Measurements from ENCODE around the gene ZNF223. TPM values are rescaled to one million over a fixed set of nuclear protein-coding genes. Genes with fewer than 3 reads are reported as not detected.

ZNF223 gene
- total RNA-seq, 1 experiment from 2014 or later = 3.5 TPM

GRCh38 chr19:44050740-44051649, 841 bp upstream of the ZNF223 start:
- H3K9me3 ChIP-seq (ENCODE audit: insufficient read depth, low read depth) = peaks cover 11% of the 10 kb centered on the region; the same call in 1 of the 2 replicates
- H4K20me1 ChIP-seq (ENCODE audit: insufficient read depth) = no peaks in the 10 kb centered on the region
- H3K4me3 ChIP-seq = peak overlapping the region; percentile 64
- peaks cover 16% of the 10 kb centered on the region; the same call in 1 of the 2 replicates for H3F3A ChIP-seq (ENCODE audit: insufficient read depth, low read depth)
- peaks cover 17% of the 10 kb centered on the region for H3K4me1 ChIP-seq (replicated peaks; ENCODE audit: insufficient read depth)
- peaks cover 3% of the 10 kb centered on the region; the same call in 1 of the 2 replicates for H3K27me3 ChIP-seq (ENCODE audit: insufficient read depth, low read depth)
- ChIA-PET CTCF (interaction anchor here (0.6 kb wide), 1 partner anchor 161 kb away, joined by 8 read pairs; the partner anchor contains the start of gene ZNF227), POLR2A (ENCODE audit: unreplicated experiment) (interaction anchor here (0.6 to 1.1 kb wide), 6 partner anchors 29 to 383 kb away, joined by 3 to 7 read pairs (median 5); partner anchors contain the start of gene ZNF283)
- peak overlapping the region; percentile 83 for H3K4me2 ChIP-seq
- intact Hi-C loops (cut with micrococcal nuclease; ENCODE audit: unreplicated experiment) = loop anchor here (1.0 to 5.0 kb wide), 6 partner anchors 26 to 114 kb away; partner anchors contain the start of genes ZNF155, ZNF222, ZNF224 and ZNF225
- DNase-seq = peak; percentile 51 to 74
- no peaks in the 10 kb centered on the region for H3K36me3 ChIP-seq (ENCODE audit: low read depth)
- peaks cover 7% of the 10 kb centered on the region; the same call in 1 of the 2 replicates for H3K79me2 ChIP-seq (ENCODE audit: low read depth)
- H2AFZ ChIP-seq = peak overlapping the region; percentile 93
- H3K27ac ChIP-seq = peak overlapping the region; percentile 42
- no peaks in the 10 kb centered on the region for H3K9me2 ChIP-seq (ENCODE audit: insufficient read depth)
- TSS peak; percentile 25 for BruUV-seq (replicated peaks)
- TF ChIP-seq EZH2 (IDR thresholded peaks at IDR 0.05; ENCODE audit: low read depth) (no peak), CTCF (conservative IDR thresholded peaks at IDR 0.05) (no peak)

GRCh38 chr19:44055870-44056269, 4.0 kb downstream of the ZNF223 start:
- no peaks in the 10 kb centered on the region for H3K9me2 ChIP-seq (ENCODE audit: insufficient read depth)
- H3K36me3 ChIP-seq (ENCODE audit: low read depth) = peaks cover 9% of the 10 kb centered on the region; the same call in 1 of the 2 replicates
- DNase-seq = no peak
- ChIA-PET CTCF (no interaction called here), POLR2A (ENCODE audit: unreplicated experiment) (no interaction called here)
- H3K4me2 ChIP-seq = no peak overlapping the region
- no peak overlapping the region for H3K27ac ChIP-seq
- H3F3A ChIP-seq (ENCODE audit: insufficient read depth, low read depth) = peaks cover 5% of the 10 kb centered on the region; the same call in 1 of the 2 replicates
- no peak for TF ChIP-seq CTCF (conservative IDR thresholded peaks at IDR 0.05)
- no peak for TF ChIP-seq EZH2 (IDR thresholded peaks at IDR 0.05; ENCODE audit: low read depth)
- no TSS peak for BruUV-seq (replicated peaks)
- H2AFZ ChIP-seq = no peak overlapping the region
- H3K27me3 ChIP-seq (ENCODE audit: insufficient read depth, low read depth) = no peaks in the 10 kb centered on the region
- H3K4me1 ChIP-seq (replicated peaks; ENCODE audit: insufficient read depth) = peaks cover 7% of the 10 kb centered on the region; the same call in 1 of the 2 replicates
- peaks cover 7% of the 10 kb centered on the region; the same call in 1 of the 2 replicates for H3K79me2 ChIP-seq (ENCODE audit: low read depth)
- intact Hi-C loops (cut with micrococcal nuclease; ENCODE audit: unreplicated experiment) = no loop called here
- 0 out of 2 replicates have a peak, but pooled peaks cover 5% of the 10 kb centered on the region for H3K9me3 ChIP-seq (ENCODE audit: insufficient read depth, low read depth)
- no peak overlapping the region for H3K4me3 ChIP-seq
- no peaks in the 10 kb centered on the region for H4K20me1 ChIP-seq (ENCODE audit: insufficient read depth)

- no peaks in the 10 kb centered on the region for H3K79me2 ChIP-seq (ENCODE audit: low read depth)
- no peaks in the 10 kb centered on the region for H3K9me2 ChIP-seq (ENCODE audit: insufficient read depth)
- H3K27me3 ChIP-seq (ENCODE audit: insufficient read depth, low read depth) = no peaks in the 10 kb centered on the region
- H2AFZ ChIP-seq = no peak overlapping the region
- H4K20me1 ChIP-seq (ENCODE audit: insufficient read depth) = no peaks in the 10 kb centered on the region
- H3K9me3 ChIP-seq (ENCODE audit: insufficient read depth, low read depth) = 0 out of 2 replicates have a peak, but pooled peaks cover 6% of the 10 kb centered on the region
- no peak overlapping the region for H3K4me2 ChIP-seq
- H3K4me3 ChIP-seq = no peak overlapping the region
- H3K4me1 ChIP-seq (replicated peaks; ENCODE audit: insufficient read depth) = no peaks in the 10 kb centered on the region
- H3F3A ChIP-seq (ENCODE audit: insufficient read depth, low read depth) = no peaks in the 10 kb centered on the region
- no peak for DNase-seq
- peaks cover 20% of the 10 kb centered on the region; the same call in 1 of the 2 replicates for H3K36me3 ChIP-seq (ENCODE audit: low read depth)
- TF ChIP-seq EZH2 (IDR thresholded peaks at IDR 0.05; ENCODE audit: low read depth) = no peak
- no peak for TF ChIP-seq CTCF (conservative IDR thresholded peaks at IDR 0.05)
- ChIA-PET POLR2A (ENCODE audit: unreplicated experiment) (no interaction called here), CTCF (no interaction called here)
- no peak overlapping the region for H3K27ac ChIP-seq
- BruUV-seq (replicated peaks) = no TSS peak
- intact Hi-C loops (cut with micrococcal nuclease; ENCODE audit: unreplicated experiment) = no loop called here
Observed at GRCh38 chr19:44059229-44059628, 7.4 kb downstream of the ZNF223 start.

All from PC-9 (cell line).